Measurements from ENCODE around the gene ZNF48. TPM values are rescaled to one million over a fixed set of nuclear protein-coding genes. Genes with fewer than 3 reads are reported as not detected.

The ZNF48 gene
- total RNA-seq, 2 donors from 2014 or later: 11.9 to 12.2 TPM

GRCh38 chr16:30429678-30430427 lies 34.6 kb downstream of the ZNF48 start, which contains the start of gene DCTPP1:
TSS of gene DCTPP1 (minus strand) at chr16:30430030. CDS start at chr16:30429980, 50 bp downstream.
- TF ChIP-seq POLR2AphosphoS5 (IDR thresholded peaks at IDR 0.05) (peak; percentile 98), CTCF (IDR thresholded peaks at IDR 0.05) (peak; percentile 61 to 96 (median 90)), POLR2A (IDR thresholded peaks at IDR 0.05) (peak; percentile 57)
- Histone ChIP-seq H3K4me3 (peak within 1 kb of the TSS; percentile 58 to 61), H3K9me3 (no peaks in the 10 kb centered on the region), H3K36me3 (no peaks in the 10 kb centered on the region), H3K4me1 (replicated peaks) (peaks cover 4% of the 10 kb centered on the region), H3K27me3 (replicated peaks; ENCODE audit: insufficient read depth) (no peaks in the 10 kb centered on the region), H3K27ac (peak within 1 kb of the TSS; percentile 55 to 66)
- WGBS: under 1% methylated on average over 49 of the region's 49 CpGs
- peak; percentile 97 for DNase-seq (ENCODE audit: low spot score)
- intact Hi-C loops (cut with DNase I): loop anchor here (5.0 kb wide), 2 partner anchors 97 to 202 kb away; partner anchors contain the start of gene ZNF768

DNA sequence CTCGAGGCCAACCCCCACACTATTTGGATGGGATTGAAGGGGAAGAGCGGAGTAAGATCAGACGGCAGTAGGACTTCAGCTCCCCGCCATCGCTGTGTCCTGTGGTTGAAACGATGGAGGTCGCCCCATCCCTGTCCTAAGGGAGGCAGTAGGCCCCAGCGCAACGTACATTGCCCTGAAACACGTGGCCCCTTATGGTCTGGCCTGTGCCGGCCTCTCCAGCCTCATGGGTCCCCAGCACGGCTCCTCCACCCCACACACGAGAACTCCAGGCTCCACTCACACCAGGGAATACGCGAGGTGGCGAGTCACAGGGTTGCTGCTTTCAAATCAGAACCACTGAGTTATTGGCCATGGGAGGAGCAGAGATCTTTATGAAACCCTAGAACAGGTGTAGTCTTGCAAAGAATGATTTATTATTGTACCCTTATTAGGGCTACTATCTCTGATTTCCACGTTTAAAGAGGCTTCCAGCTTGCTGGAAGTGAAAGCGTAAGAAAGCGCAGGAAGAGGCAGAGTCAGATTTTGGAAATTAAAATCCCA lies 35.3 kb downstream of the ZNF48 start:
- H3K27ac ChIP-seq: peak overlapping the region; percentile 55 to 58

DNA sequence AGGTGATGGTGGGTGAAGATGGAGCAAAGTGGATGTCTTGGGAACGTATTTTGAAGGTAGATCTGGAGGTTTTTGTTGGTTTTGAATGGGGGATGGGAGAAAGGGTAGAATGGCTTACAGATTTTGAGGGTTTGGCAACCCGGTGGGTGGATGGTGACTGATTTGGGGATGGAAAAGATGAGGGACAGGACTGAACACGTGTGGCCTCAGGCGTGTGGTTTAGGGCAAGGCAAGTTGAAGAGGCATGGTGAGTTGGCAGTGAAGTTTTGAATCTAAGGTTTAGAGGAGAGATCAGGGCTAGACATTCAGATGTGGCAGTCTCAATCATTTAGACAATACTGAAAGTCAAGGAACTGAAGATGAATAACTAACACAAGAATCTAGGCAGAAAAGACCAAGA lies 39.6 kb downstream of the ZNF48 start:
- TF ChIP-seq CTCF (IDR thresholded peaks at IDR 0.05): no peak
- TF ChIP-seq POLR2A (IDR thresholded peaks at IDR 0.05): no peak
- no peak for TF ChIP-seq POLR2AphosphoS5 (IDR thresholded peaks at IDR 0.05)
- Histone ChIP-seq H3K27me3 (replicated peaks; ENCODE audit: insufficient read depth) (no peaks in the 10 kb centered on the region), H3K9me3 (no peaks in the 10 kb centered on the region), H3K27ac (no peak overlapping the region), H3K4me3 (no peak overlapping the region), H3K36me3 (no peaks in the 10 kb centered on the region), H3K4me1 (replicated peaks) (no peaks in the 10 kb centered on the region)
- WGBS: 62% methylated on average over 4 of the region's 4 CpGs
- DNase-seq (ENCODE audit: low spot score): no peak
- intact Hi-C loops (cut with DNase I): loop anchor here (5.0 kb wide), 2 partner anchors 92 to 197 kb away; partner anchors contain the start of gene ZNF768

More for the DNA sequence above, 35.3 kb downstream of the ZNF48 start:
- intact Hi-C loops (cut with DNase I): loop anchor here (5.0 kb wide), 2 partner anchors 97 to 202 kb away; partner anchors contain the start of gene ZNF768
- TF ChIP-seq CTCF (IDR thresholded peaks at IDR 0.05): no peak
- TF ChIP-seq POLR2A (IDR thresholded peaks at IDR 0.05): no peak
- Histone ChIP-seq H3K4me1 (replicated peaks) (peaks cover 4% of the 10 kb centered on the region), H3K4me3 (peak overlapping the region in 1 of 2 donors; percentile 61), H3K9me3 (no peaks in the 10 kb centered on the region), H3K27me3 (replicated peaks; ENCODE audit: insufficient read depth) (no peaks in the 10 kb centered on the region), H3K36me3 (no peaks in the 10 kb centered on the region)
- 48% methylated on average over 19 of the region's 19 CpGs for WGBS
- DNase-seq (ENCODE audit: low spot score): no peak

DNA sequence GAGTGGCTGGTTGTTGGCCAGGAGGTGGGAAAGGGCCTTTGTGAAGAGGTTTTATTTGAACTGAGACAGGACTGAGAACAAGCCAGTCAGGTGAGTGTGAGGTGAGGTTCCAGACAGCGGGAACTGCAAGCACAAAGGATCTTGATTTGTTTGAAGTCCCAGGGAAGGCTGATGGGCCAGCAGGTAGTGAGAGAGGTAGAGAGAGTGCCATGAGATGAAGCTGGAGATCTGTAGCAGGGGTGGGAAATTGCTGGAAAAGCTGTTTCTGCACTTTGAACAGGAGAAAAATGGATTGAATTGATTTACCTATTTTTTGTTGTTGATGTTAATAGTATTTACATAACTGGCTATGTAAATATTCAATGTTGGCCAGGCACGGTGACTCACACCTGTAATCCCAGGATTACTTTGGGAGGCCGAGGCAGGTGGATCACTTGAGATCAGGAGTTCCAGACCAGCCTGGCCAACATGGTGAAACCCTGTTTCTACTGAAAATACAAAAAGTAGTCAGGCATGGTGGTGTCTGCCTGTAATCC lies 42.4 kb downstream of the ZNF48 start:
- intact Hi-C loops (cut with DNase I): no loop called here
- WGBS: 37% methylated on average over 3 of the region's 3 CpGs
- Histone ChIP-seq H3K36me3 (no peaks in the 10 kb centered on the region), H3K27ac (peak overlapping the region; percentile 32 to 57), H3K27me3 (replicated peaks; ENCODE audit: insufficient read depth) (no peaks in the 10 kb centered on the region), H3K9me3 (no peaks in the 10 kb centered on the region), H3K4me1 (replicated peaks) (no peaks in the 10 kb centered on the region), H3K4me3 (no peak overlapping the region)
- DNase-seq (ENCODE audit: low spot score): peak; percentile 83
- TF ChIP-seq POLR2AphosphoS5 (IDR thresholded peaks at IDR 0.05) (peak; percentile 89), CTCF (IDR thresholded peaks at IDR 0.05) (no peak)

All from prostate gland (tissue), 2 donors.